HG03432 (cell line): ENCODE data around the gene CEP164.
"Not testable (repeated sequence)": the region's sequence is repeated elsewhere in the genome, so short reads cannot be mapped to it uniquely, and the experiment has no call there.

ENCODE experiments used
- ATAC-seq: cut with Tn5 transposase; IDR thresholded peaks from one replicate; pipeline ENCODE4 v1.9.1; 2021; ENCODE audit warnings: mild to moderate bottlenecking, moderate library complexity; ENCODE audit not compliant: unreplicated experiment

Gene CEP164

DNA sequence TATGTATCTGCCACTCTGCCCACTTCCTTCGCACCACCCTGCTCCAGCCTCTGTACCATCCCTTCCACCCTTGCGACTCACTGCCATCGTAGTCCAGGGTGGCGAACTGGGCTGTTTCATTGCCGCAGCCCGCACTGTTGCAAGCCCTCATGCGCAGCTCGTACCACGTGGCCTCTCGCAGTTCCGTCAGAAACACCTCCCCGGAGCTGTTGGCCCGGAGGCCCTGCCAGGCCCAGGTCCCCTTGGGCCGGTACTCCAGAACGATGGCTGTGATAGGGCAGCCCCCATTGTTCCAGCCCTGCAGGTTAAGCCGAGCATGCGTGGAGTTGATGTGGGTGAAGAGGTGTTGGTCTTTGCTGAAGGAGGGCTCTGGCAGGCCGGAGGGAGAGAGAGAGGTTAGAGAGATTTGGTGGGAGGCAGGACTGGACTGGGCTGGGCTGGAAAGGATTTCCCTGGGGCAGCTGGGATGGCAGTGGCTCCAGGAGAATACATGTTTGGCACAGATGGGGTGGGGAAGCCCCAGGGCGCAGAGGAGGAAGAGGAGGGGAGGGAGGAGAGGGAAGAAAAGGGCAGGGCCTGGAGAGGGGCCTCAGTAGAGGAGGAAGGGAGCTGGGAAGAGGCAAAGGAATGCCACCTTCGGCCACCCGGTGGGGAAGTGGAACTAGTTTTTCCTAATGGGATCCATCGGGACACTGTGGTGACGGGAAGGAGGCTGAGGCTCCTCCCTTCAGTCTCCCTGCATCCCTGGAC lies 109.6 kb downstream of the CEP164 start:
- ATAC-seq: no peak

DNA sequence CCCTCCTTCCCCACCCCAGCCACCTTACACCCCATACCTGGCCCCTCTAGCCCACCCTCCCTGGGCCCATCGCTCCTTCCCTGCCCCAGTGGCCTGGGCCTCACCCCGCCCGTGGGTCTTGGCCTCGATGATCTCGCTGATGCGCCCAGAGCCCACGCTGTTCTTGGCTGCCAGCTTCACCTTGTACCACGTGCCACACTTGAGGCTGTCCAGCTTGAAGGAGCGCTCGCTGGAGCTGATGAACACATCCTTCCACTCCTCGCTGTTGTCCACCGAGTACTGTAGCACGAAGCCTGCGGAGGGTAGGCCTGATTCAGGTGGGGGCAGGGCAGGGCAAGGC lies 110.1 kb downstream of the CEP164 start:
- ATAC-seq: no peak

DNA sequence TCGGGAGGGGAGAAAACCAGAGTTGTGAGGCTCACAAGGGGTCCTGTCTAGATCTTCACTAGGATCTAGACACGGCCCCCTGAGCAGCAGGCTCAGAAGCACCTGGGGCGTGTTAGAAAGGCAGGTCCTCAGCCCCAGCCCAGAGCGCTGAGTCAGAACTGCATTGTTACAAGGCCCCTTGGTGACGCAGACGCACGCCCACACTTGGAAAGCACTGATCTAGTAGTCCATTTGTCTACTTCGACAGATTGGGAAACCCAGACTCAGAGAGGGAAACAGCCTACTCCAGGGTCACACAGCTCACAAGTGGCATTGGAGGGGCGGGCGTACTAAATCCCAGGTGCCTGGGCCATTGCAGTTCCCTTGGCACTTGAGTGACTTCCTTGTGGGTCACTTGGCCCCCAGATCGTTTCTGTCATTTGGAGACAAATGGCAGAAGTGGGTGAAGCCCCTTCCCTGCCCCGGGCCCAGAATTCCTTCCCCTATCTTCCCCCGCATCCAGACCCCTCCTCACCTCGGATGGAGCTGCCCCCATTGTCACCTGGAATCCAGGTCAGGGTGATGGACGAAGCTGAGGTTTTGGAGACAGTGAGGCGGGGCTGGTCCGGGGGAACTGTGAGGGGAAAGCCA lies 110.8 kb downstream of the CEP164 start:
- ATAC-seq: no peak

DNA sequence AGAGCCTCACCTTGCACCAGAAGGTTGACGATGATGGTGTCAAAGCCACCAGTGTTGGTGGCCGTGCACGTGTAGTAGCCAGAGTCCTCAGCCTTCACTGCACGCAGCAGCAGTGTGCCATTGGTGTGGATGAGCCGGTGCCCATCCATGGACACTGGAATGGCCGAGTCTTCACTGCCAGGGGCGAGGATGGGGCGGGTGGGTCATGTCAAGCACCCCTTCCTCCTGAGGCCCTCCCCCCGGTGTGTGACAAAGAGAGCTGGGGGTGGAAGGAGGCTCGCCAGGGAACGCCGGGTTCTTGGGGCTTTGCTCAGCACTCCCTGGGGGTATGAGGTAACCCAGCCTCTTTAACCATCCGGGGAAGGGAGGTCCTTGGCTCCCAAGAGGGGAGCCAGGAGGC lies 111.6 kb downstream of the CEP164 start:
- no peak for ATAC-seq

- ATAC-seq: no peak
Measured at GRCh38 chr11:117440258-117440657, 112.6 kb downstream of the CEP164 start.

DNA sequence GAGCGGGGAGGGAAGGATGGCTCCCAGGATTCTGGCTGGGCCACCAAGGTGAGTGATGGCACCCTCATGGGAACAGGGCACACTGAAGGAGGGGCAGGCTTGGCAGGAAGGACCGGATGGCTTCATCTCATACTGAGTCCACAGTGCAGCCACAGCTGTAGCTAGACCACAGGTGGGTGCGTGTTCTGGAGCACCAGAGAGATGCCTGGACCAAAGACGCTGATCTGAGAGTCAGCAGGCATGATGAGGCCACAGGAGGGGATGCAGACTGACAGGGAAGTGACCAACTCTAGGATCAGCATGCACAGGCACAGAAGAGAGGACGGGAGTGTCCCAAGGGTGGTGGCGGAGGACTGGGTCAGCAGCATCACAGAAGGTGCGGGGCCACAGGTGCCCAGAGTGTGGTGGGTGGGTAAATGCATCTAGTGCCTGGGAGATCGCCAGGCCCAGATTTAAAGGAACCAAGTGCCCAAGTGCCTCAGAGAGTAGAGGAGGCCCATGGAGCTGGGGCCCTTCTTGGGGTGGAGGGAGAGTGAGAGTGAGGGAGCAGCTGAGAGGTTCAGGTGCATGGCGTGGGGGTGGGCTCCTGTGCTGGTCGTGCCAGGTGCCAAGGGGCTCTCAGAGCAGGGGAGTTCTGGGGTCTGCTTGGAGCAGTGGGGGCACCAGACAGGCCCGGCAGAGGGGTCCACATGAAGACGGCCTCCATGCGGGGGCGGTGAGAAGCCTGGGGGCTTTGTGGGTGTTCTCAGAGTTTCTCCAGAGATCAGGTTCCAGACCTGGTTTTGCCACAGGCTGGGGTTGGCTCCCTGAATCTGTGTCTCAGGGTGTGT lies 113.7 kb downstream of the CEP164 start:
- ATAC-seq: no peak

- no peak for ATAC-seq
Measured at GRCh38 chr11:117442049-117442868, 114.6 kb downstream of the CEP164 start.

DNA sequence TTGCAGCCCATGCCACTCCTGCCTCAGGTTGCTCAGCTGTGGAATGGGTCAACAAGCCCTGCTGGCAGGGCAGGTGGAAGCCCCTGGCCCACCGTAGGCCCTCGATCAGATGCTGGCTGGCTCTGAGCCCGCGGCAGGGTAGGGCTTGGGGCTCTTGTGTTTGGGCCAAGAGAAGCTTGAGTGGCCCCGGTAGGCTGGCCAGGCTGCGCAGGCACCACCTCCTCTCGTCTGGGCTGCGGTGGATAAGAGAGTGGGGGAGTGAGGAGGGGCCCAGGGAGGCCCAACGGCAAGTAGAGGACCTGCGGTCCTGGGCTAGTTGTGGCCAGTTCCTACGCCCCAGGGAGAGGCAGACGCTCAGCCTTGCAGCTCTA lies 115.2 kb downstream of the CEP164 start:
- ATAC-seq: no peak

- no peak for ATAC-seq
Measured at GRCh38 chr11:117443266-117444186, 115.9 kb downstream of the CEP164 start.

GRCh38 chr11:117444256-117444655 lies 116.6 kb downstream of the CEP164 start:
- no peak for ATAC-seq

DNA sequence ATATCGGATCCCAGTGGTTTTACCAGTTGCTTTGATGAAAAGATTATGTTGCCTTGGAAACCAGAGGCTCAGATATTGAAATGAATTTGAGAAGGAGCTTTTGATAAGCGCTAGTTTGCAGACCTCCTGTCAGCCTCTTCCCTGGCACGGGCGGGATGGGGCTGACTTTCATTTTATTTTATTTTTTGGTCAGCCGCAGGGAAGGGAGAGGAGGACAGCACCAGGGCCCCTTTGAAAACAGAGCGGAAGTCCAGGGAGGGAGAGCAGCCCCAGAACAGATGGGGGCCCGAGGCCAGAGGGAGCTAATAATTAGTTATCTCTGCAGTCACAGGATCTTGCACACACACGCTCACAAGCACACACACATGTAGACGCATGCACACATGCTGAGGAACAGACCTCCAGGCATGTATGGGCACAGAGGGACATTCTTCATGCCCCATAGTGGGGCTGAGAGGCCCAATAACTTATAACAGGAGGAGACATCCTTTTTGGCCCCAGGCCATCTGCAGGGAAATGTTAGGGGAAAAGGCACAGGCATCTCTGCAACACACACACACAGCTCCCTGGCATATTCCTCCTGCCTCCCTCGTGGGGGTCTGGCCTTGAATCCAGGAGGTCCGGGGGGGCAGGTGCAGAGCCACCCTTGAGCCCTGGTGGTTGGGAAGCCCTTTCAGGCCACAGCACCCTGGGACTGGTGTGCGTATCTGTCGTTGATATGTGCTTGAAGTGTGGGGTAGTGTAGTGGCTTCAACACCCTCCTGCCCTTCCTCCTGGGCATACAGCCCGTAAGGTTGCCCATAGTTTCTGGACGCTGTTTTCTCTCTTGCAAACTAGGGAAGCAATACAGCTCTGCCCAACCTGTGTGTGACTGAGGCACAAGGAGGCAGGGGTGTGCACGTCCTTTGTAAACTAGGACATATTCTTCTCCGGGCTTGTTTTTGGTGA lies 117.3 kb downstream of the CEP164 start:
- no peak for ATAC-seq

DNA sequence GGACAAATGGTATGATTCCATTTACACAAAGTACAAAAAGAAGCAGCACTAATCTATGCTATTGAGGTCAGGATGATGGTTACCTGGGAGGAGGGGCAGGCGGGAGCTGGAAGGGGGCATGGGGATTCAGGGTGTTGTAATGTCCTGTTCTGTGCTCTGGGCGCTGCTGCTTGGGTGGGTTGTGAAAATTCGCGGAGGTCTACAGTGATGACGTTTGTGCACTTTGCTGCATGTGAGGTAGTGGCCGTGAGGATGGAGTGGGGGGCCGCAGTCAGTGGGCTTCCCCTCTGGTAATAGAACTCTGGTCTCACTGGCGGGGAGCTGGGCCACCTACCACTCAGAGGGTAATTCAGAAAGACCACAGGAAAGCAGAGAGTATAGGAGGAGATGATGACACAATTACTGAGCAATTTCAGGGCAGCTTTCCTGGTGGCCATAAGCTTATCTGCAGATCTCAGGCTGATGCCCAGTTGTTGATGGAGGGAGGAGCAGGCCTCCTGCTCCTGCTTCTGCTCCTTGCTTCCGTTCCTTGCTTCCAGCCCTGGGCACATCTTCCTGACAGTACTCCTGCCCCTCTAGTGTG lies 121.5 kb downstream of the CEP164 start:
- no peak for ATAC-seq

- no peak for ATAC-seq
Measured at GRCh38 chr11:117453886-117454563, 126.4 kb downstream of the CEP164 start.

- ATAC-seq: no peak
Measured at GRCh38 chr11:117454564-117454917, 126.9 kb downstream of the CEP164 start.

DNA sequence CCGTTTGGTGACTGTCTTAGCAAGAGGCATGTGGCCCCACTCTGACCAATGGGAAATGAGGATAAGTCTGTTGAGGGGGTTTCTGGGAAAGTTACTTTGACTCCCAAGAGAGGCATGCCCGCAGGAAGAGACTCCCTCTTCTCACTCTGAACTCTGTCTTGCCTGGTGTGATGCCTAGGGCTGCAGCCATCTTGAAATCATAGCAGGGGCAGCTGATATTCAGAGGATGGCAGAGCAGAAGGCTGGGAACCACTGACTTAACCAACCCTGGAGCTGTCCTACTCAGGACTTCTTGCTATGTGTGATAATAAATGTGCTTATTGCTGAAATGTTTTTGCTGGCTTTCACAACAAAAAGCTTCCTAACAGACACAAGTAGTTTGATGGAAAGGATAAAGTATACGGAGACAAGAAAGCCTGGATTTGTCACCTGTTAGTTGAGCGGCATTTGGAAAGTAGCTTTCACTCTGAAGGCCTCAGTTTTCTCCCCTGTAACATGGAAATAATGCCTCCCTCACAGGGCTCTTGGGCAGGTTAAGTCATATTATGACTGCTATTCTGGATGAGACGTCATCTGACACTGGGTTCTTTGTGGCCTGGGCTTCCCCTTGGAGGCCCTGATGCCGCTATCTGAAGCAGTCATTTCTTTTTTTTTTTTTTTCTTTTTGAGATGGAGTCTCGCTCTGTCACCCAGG lies 128.5 kb downstream of the CEP164 start:
- ATAC-seq: peak; percentile 67

DNA sequence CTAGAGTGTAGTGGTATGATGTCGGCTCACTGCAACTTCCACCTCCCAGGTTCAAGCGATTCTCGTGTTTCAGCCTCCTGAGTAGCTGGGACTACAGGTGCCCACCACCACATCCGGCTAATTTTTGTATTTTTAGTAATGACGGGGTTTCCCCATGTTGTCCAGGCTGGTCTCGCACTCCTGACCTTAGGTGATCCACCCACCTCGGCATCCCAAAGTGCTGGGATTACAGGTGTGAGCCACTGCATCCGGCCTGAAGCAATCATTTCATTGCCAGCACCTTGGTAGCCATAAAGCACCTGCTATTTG lies 129.0 kb downstream of the CEP164 start:
- ATAC-seq: not testable (repeated sequence)

DNA sequence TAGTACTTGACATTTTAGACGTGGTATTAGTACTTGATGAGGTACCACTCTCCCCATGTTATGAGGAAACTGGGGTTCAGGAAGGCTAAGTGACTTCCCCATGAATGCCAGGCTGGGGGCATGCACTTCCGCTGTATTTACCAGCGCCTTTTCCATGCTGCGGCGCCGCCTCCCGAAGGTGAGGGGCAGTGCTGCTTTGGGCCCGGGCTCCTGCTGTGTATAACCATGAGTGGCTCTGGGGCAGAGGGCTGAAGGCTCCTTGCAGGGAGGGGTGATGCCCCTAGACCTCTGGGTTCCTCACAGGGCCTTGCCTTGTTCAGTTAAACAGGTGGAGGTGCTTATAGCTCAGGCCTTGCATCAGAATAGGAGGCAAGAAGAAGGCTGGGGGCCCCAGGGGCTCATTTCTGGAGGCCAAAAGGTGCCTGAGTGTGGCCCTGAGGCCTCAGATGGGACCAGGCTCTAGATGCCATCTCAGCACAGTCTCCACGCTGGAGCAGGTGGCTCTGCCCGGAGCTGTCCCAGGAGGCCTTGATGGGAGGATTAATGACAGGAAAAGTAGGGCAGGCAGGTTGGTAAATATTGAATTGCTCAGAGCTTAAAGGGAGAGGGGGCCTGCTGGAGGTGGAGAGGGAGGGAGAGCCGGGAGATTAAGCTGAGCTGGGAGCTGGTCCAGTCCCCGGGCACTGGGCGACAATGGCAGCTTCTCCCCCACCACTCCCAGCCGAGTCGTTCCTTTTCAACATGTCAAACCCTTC lies 129.6 kb downstream of the CEP164 start:
- no peak for ATAC-seq
